ENCODE measurements around the gene APPBP2.

- TF ChIP-seq EZH2 (IDR thresholded peaks at IDR 0.05; ENCODE audit: borderline replicate concordance, low read depth, low read length, severe bottlenecking) = no peak
- no peak for TF ChIP-seq POLR2A (IDR thresholded peaks at IDR 0.05; ENCODE audit: low read depth, low read length)
- no peak for TF ChIP-seq CTCF (IDR thresholded peaks at IDR 0.05; ENCODE audit: extremely low read depth in 1 of 2, insufficient read depth in 1 of 2, low read depth in 1 of 2, low read length in 2 of 2)
Observed at GRCh38 chr17:60555786-60556185, 29.7 kb upstream of the APPBP2 start.
